AG09309 (cell line): Measurements from ENCODE around the gene OTOP1.
"Not testable (repeated sequence)": the region's sequence is repeated elsewhere in the genome, so short reads cannot be mapped to it uniquely, and the experiment has no call there.

Experiments
- DNase-seq: peaks from one replicate; pipeline ENCODE4 v3.0.0-alpha.2; 2010; ENCODE audit warnings: low read depth
- H3K4me3 ChIP-seq: 2 replicates; pipeline ENCODE4 v1.5.1; 2011; ENCODE audit warnings: mild to moderate bottlenecking, low read depth, low read length, moderate library complexity; ENCODE audit not compliant: control insufficient read depth
- CTCF ChIP-seq: IDR thresholded peaks from 2 replicates; pipeline ENCODE4 v1.5.1; 2011; ENCODE audit warnings: mild to moderate bottlenecking, low read depth, low read length, inconsistent platforms; ENCODE audit not compliant: insufficient read depth, control insufficient read depth; ENCODE audit errors: missing control alignments

OTOP1 gene

GRCh38 chr4:4145622-4146021, 81.1 kb downstream of the OTOP1 start:
- H3K4me3 ChIP-seq, DNase-seq: not testable (repeated sequence)
- peak; percentile 53 for TF ChIP-seq CTCF

- DNase-seq, H3K4me3 ChIP-seq: not testable (repeated sequence)
Measured at GRCh38 chr4:4143376-4143775, 83.4 kb downstream of the OTOP1 start.

GRCh38 chr4:4142679-4143078, 84.0 kb downstream of the OTOP1 start:
- DNase-seq, H3K4me3 ChIP-seq: not testable (repeated sequence)

GRCh38 chr4:4141186-4141585, 85.5 kb downstream of the OTOP1 start:
- DNase-seq, H3K4me3 ChIP-seq: not testable (repeated sequence)
